NCI-H2029 (cell line): ENCODE measurements around the gene ZNF750.

Experiments
- DNase-seq: peaks from one replicate; lab custom pipeline; 2025; lab: John Stamatoyannopoulos, UW

ZNF750 gene

GRCh38 chr17:82859431-82860403 lies 19.9 kb upstream of the ZNF750 start:
- DNase-seq = no peak

GRCh38 chr17:82858376-82859126 lies 18.7 kb upstream of the ZNF750 start:
- no peak for DNase-seq

GRCh38 chr17:82856361-82856760 lies 16.5 kb upstream of the ZNF750 start:
- DNase-seq = no peak

- DNase-seq = no peak
Observed at GRCh38 chr17:82854226-82854625, 14.4 kb upstream of the ZNF750 start.

- DNase-seq = no peak
Observed at GRCh38 chr17:82851381-82851780, 11.6 kb upstream of the ZNF750 start.

GRCh38 chr17:82849076-82849945 lies 9.5 kb upstream of the ZNF750 start:
- DNase-seq = no peak

GRCh38 chr17:82848022-82848592 lies 8.3 kb upstream of the ZNF750 start:
- peak; percentile 80 for DNase-seq

GRCh38 chr17:82846061-82846691 lies 6.4 kb upstream of the ZNF750 start:
- DNase-seq = no peak

GRCh38 chr17:82845163-82845807 lies 5.5 kb upstream of the ZNF750 start:
- DNase-seq = no peak

- DNase-seq = no peak
Observed at GRCh38 chr17:82844796-82845162, 5.0 kb upstream of the ZNF750 start.

- DNase-seq = no peak
Observed at GRCh38 chr17:82843904-82844680, 4.3 kb upstream of the ZNF750 start.

- no peak for DNase-seq
Observed at GRCh38 chr17:82841921-82842596, 2.2 kb upstream of the ZNF750 start.

GRCh38 chr17:82840431-82840831 lies 609 bp upstream of the ZNF750 start:
- no peak for DNase-seq

- no peak for DNase-seq
Observed at GRCh38 chr17:82838386-82839063, 1.3 kb downstream of the ZNF750 start.

GRCh38 chr17:82837586-82838320 lies 2.1 kb downstream of the ZNF750 start:
- DNase-seq = no peak

GRCh38 chr17:82836823-82837357 lies 2.9 kb downstream of the ZNF750 start:
- no peak for DNase-seq

GRCh38 chr17:82835766-82836512 lies 3.9 kb downstream of the ZNF750 start:
- no peak for DNase-seq
